GM21515 (cell line): ENCODE results near the gene GRAMD4.

ENCODE experiments used
- ATAC-seq: cut with Tn5 transposase; IDR thresholded peaks from one replicate; pipeline ENCODE4 v1.9.1; 2021; ENCODE audit not compliant: unreplicated experiment

The GRAMD4 gene

GRCh38 chr22:46668116-46668515, 47.9 kb downstream of the GRAMD4 start:
- ATAC-seq, result no peak

- no peak for ATAC-seq
Observed at GRCh38 chr22:46669201-46669600, 49.0 kb downstream of the GRAMD4 start.

GRCh38 chr22:46671824-46672432, 51.7 kb downstream of the GRAMD4 start:
- no peak for ATAC-seq

- ATAC-seq, result no peak
Observed at GRCh38 chr22:46672731-46673130, 52.5 kb downstream of the GRAMD4 start.

GRCh38 chr22:46673205-46673604, 53.0 kb downstream of the GRAMD4 start:
- no peak for ATAC-seq

GRCh38 chr22:46673662-46674236, 53.6 kb downstream of the GRAMD4 start:
- no peak for ATAC-seq

- ATAC-seq, result no peak
Observed at GRCh38 chr22:46674367-46674781, 54.2 kb downstream of the GRAMD4 start.

- no peak for ATAC-seq
Observed at GRCh38 chr22:46674906-46675305, 54.7 kb downstream of the GRAMD4 start.

- ATAC-seq, result no peak
Observed at GRCh38 chr22:46675479-46675878, 55.3 kb downstream of the GRAMD4 start.

- no peak for ATAC-seq
Observed at GRCh38 chr22:46675938-46676337, 55.8 kb downstream of the GRAMD4 start.

GRCh38 chr22:46676479-46676878, 56.3 kb downstream of the GRAMD4 start:
- ATAC-seq, result no peak

GRCh38 chr22:46676881-46677280, 56.7 kb downstream of the GRAMD4 start:
- no peak for ATAC-seq

GRCh38 chr22:46677323-46678002, 57.3 kb downstream of the GRAMD4 start:
- no peak for ATAC-seq

- ATAC-seq, result no peak
Observed at GRCh38 chr22:46678003-46678657, 57.9 kb downstream of the GRAMD4 start.

GRCh38 chr22:46678785-46679700, 58.9 kb downstream of the GRAMD4 start:
- no peak for ATAC-seq

GRCh38 chr22:46679706-46680269, 59.6 kb downstream of the GRAMD4 start:
- no peak for ATAC-seq

- no peak for ATAC-seq
Observed at GRCh38 chr22:46681010-46681409, 60.8 kb downstream of the GRAMD4 start.

GRCh38 chr22:46682011-46682731, 62.0 kb downstream of the GRAMD4 start:
- no peak for ATAC-seq

- ATAC-seq, result peak; percentile 81
Observed at GRCh38 chr22:46684706-46685105, 64.5 kb downstream of the GRAMD4 start.
